Mesothelial cell of epicardium (in vitro differentiated cells): ENCODE data around the gene NEK10. TPM values are rescaled to one million over a fixed set of nuclear protein-coding genes. Genes with fewer than 3 reads are reported as not detected.

Source experiments
- DNase-seq, 2 experiments: peaks; one replicate each; pipeline ENCODE4 v3.0.0; 2021; ENCODE audit warnings: low spot score in 2 of 2; ENCODE audit not compliant: unreplicated experiment in 2 of 2
- H3K27ac Mint-ChIP-seq: 2 replicates; pipeline ENCODE4 v1.8.0; 2021; ENCODE audit warnings: mixed read lengths
- H3K27me3 Mint-ChIP-seq: 2 replicates; pipeline ENCODE4 v1.8.0; 2021; ENCODE audit warnings: low read depth, mixed read lengths
- H3K36me3 Mint-ChIP-seq: 2 replicates; pipeline ENCODE4 v1.8.0; 2021; ENCODE audit warnings: mixed read lengths
- H3K4me1 Mint-ChIP-seq: 2 replicates; pipeline ENCODE4 v1.8.0; 2021; ENCODE audit warnings: mixed read lengths
- H3K4me3 Mint-ChIP-seq: 2 replicates; pipeline ENCODE4 v1.8.0; 2021; ENCODE audit warnings: mild to moderate bottlenecking, moderate library complexity, mixed read lengths
- H3K9me3 Mint-ChIP-seq: 2 replicates; pipeline ENCODE4 v1.8.0; 2021; ENCODE audit warnings: mixed read lengths
- CTCF ChIP-seq: fragments of 200-600 bp; sonication (generic); IDR thresholded peaks from one replicate; pipeline ENCODE4 v1.5.0; 2021; ENCODE audit warnings: antibody characterized with exemption; ENCODE audit not compliant: unreplicated experiment
- total RNA-seq: library from RNA; stranded (reverse); gene quantifications from 3 replicates; pipeline ENCODE4 v1.2.1, GENCODE V29; 2021

NEK10 gene
- total RNA-seq, 1 donor from 2014 or later = 1.2 TPM

GRCh38 chr3:27095553-27096222 lies 273.5 kb downstream of the NEK10 start:
- no peak overlapping the region for H3K4me3 Mint-ChIP-seq
- H3K27ac Mint-ChIP-seq = no peak overlapping the region
- H3K9me3 Mint-ChIP-seq = peaks cover 7% of the 10 kb centered on the region
- no peak for TF ChIP-seq CTCF
- H3K36me3 Mint-ChIP-seq = no peaks in the 10 kb centered on the region
- no peak for DNase-seq
- no peaks in the 10 kb centered on the region for H3K27me3 Mint-ChIP-seq
- H3K4me1 Mint-ChIP-seq = peaks cover 12% of the 10 kb centered on the region

GRCh38 chr3:27094721-27095120 lies 274.5 kb downstream of the NEK10 start:
- Mint-ChIP-seq H3K27me3 (no peaks in the 10 kb centered on the region), H3K4me1 (peaks cover 12% of the 10 kb centered on the region), H3K36me3 (no peaks in the 10 kb centered on the region), H3K27ac (no peak overlapping the region), H3K9me3 (peaks cover 7% of the 10 kb centered on the region), H3K4me3 (no peak overlapping the region)
- no peak for TF ChIP-seq CTCF
- DNase-seq = no peak

GRCh38 chr3:27093771-27094170 lies 275.4 kb downstream of the NEK10 start:
- no peak for TF ChIP-seq CTCF
- Mint-ChIP-seq H3K27ac (no peak overlapping the region), H3K4me3 (no peak overlapping the region), H3K36me3 (no peaks in the 10 kb centered on the region), H3K27me3 (no peaks in the 10 kb centered on the region), H3K4me1 (peaks cover 12% of the 10 kb centered on the region), H3K9me3 (peaks cover 7% of the 10 kb centered on the region)
- DNase-seq = no peak

GRCh38 chr3:27090275-27091041 lies 278.7 kb downstream of the NEK10 start:
- no peak overlapping the region for H3K27ac Mint-ChIP-seq
- DNase-seq = no peak
- no peak for TF ChIP-seq CTCF
- peaks cover 7% of the 10 kb centered on the region for H3K9me3 Mint-ChIP-seq
- H3K36me3 Mint-ChIP-seq = no peaks in the 10 kb centered on the region
- H3K27me3 Mint-ChIP-seq = no peaks in the 10 kb centered on the region
- H3K4me1 Mint-ChIP-seq = peaks cover 14% of the 10 kb centered on the region
- no peak overlapping the region for H3K4me3 Mint-ChIP-seq

GRCh38 chr3:27089645-27090044 lies 279.5 kb downstream of the NEK10 start:
- H3K9me3 Mint-ChIP-seq = peaks cover 7% of the 10 kb centered on the region
- H3K27ac Mint-ChIP-seq = no peak overlapping the region
- TF ChIP-seq CTCF = no peak
- DNase-seq = no peak
- no peaks in the 10 kb centered on the region for H3K36me3 Mint-ChIP-seq
- peaks cover 8% of the 10 kb centered on the region for H3K4me1 Mint-ChIP-seq
- no peaks in the 10 kb centered on the region for H3K27me3 Mint-ChIP-seq
- no peak overlapping the region for H3K4me3 Mint-ChIP-seq
